Measurements from ENCODE around the gene CHD9NB.

GRCh38 chr16:53073022-53073421 is 20.3 kb upstream of the CHD9NB start:
- TF ChIP-seq POLR2A (IDR thresholded peaks at IDR 0.05) (no peak), CTCF (IDR thresholded peaks at IDR 0.05) (no peak)

Measured in breast epithelium (tissue), 3 donors.